Measurements from ENCODE around the gene DTWD2.

Gene DTWD2

DNA sequence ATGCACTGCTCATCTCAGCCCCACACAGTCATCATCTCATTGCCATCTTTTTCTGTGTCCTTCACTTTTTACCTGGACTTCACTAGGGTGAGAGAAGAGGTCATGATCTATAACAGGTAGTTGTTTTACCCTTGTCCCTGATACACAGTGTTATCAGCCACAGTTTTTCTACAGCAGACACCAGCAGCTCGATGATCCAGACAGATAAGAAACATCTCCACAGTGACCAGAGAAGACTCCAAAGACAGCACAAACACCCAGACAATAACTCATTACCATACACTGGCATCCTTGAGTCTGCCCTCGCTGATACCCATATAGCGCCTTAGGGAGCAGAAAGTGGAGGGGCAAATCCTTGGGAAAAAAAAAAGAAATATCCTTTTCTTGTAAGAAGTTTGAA is 194.1 kb downstream of the DTWD2 start:
- H3K79me2 ChIP-seq (ENCODE audit: control insufficient read depth, low read length) = no peaks in the 10 kb centered on the region
- H3K9me3 ChIP-seq (ENCODE audit: control insufficient read depth, insufficient read depth, low read length) = no peaks in the 10 kb centered on the region
- TF ChIP-seq CTCF (IDR thresholded peaks at IDR 0.05; ENCODE audit: low read depth, low read length, poor library complexity, severe bottlenecking) (no peak), EZH2phosphoT487 (IDR thresholded peaks at IDR 0.05; ENCODE audit: borderline replicate concordance, low read length) (no peak)
- H4K20me1 ChIP-seq (ENCODE audit: control insufficient read depth, insufficient read depth, low read depth, low read length) = no peaks in the 10 kb centered on the region
- no peak overlapping the region for H3K4me3 ChIP-seq (ENCODE audit: low read length)
- H3K4me1 ChIP-seq (ENCODE audit: control insufficient read depth, low read length) = no peaks in the 10 kb centered on the region
- H3K27me3 ChIP-seq (ENCODE audit: control insufficient read depth, low read length) = no peaks in the 10 kb centered on the region
- no peaks in the 10 kb centered on the region for H3K36me3 ChIP-seq (ENCODE audit: control insufficient read depth, low read length)
- no peaks in the 10 kb centered on the region for H3F3A ChIP-seq (ENCODE audit: control insufficient read depth, insufficient read depth)
- H3K27ac ChIP-seq (ENCODE audit: low read depth, low read length) = no peak overlapping the region
- H3K9me2 ChIP-seq (replicated peaks; ENCODE audit: control insufficient read depth, low read length) = no peaks in the 10 kb centered on the region
- H3K4me2 ChIP-seq (ENCODE audit: low read length) = no peak overlapping the region

DNA sequence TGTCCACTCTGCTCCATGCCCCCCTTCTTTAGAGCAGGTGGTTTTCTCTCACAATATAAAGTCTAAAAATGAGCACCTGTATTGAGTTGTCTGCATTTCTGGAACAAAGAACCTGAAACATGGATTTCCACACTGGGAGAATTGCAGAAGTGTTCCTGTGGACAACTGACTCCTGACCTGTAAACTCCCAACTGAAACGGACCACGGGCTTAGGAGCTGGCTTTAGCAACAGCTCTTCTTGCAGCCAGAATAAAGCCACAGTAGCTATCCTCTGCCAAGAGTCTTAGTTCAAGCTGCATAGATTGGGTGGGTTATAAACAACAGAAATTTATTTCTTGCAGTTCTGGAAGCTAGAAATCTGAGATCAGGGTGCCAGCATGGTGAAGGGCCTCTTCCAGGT is 194.7 kb downstream of the DTWD2 start:
- no peaks in the 10 kb centered on the region for H3F3A ChIP-seq (ENCODE audit: control insufficient read depth, insufficient read depth)
- no peak overlapping the region for H3K27ac ChIP-seq (ENCODE audit: low read depth, low read length)
- TF ChIP-seq CTCF (IDR thresholded peaks at IDR 0.05; ENCODE audit: low read depth, low read length, poor library complexity, severe bottlenecking) (no peak), EZH2phosphoT487 (IDR thresholded peaks at IDR 0.05; ENCODE audit: borderline replicate concordance, low read length) (no peak)
- H3K9me2 ChIP-seq (replicated peaks; ENCODE audit: control insufficient read depth, low read length) = no peaks in the 10 kb centered on the region
- no peaks in the 10 kb centered on the region for H3K79me2 ChIP-seq (ENCODE audit: control insufficient read depth, low read length)
- H3K4me3 ChIP-seq (ENCODE audit: low read length) = no peak overlapping the region
- no peaks in the 10 kb centered on the region for H3K36me3 ChIP-seq (ENCODE audit: control insufficient read depth, low read length)
- H3K27me3 ChIP-seq (ENCODE audit: control insufficient read depth, low read length) = no peaks in the 10 kb centered on the region
- no peak overlapping the region for H3K4me2 ChIP-seq (ENCODE audit: low read length)
- no peaks in the 10 kb centered on the region for H4K20me1 ChIP-seq (ENCODE audit: control insufficient read depth, insufficient read depth, low read depth, low read length)
- no peaks in the 10 kb centered on the region for H3K9me3 ChIP-seq (ENCODE audit: control insufficient read depth, insufficient read depth, low read length)
- H3K4me1 ChIP-seq (ENCODE audit: control insufficient read depth, low read length) = no peaks in the 10 kb centered on the region

GRCh38 chr5:118793091-118793490 is 195.3 kb downstream of the DTWD2 start:
- H3K27ac ChIP-seq (ENCODE audit: low read depth, low read length) = no peak overlapping the region
- no peaks in the 10 kb centered on the region for H4K20me1 ChIP-seq (ENCODE audit: control insufficient read depth, insufficient read depth, low read depth, low read length)
- no peaks in the 10 kb centered on the region for H3K36me3 ChIP-seq (ENCODE audit: control insufficient read depth, low read length)
- H3K79me2 ChIP-seq (ENCODE audit: control insufficient read depth, low read length) = no peaks in the 10 kb centered on the region
- TF ChIP-seq EZH2phosphoT487 (IDR thresholded peaks at IDR 0.05; ENCODE audit: borderline replicate concordance, low read length) (no peak), CTCF (IDR thresholded peaks at IDR 0.05; ENCODE audit: low read depth, low read length, poor library complexity, severe bottlenecking) (no peak)
- no peaks in the 10 kb centered on the region for H3K9me3 ChIP-seq (ENCODE audit: control insufficient read depth, insufficient read depth, low read length)
- H3F3A ChIP-seq (ENCODE audit: control insufficient read depth, insufficient read depth) = no peaks in the 10 kb centered on the region
- no peaks in the 10 kb centered on the region for H3K9me2 ChIP-seq (replicated peaks; ENCODE audit: control insufficient read depth, low read length)
- H3K27me3 ChIP-seq (ENCODE audit: control insufficient read depth, low read length) = no peaks in the 10 kb centered on the region
- no peak overlapping the region for H3K4me2 ChIP-seq (ENCODE audit: low read length)
- no peaks in the 10 kb centered on the region for H3K4me1 ChIP-seq (ENCODE audit: control insufficient read depth, low read length)
- H3K4me3 ChIP-seq (ENCODE audit: low read length) = no peak overlapping the region

All from DOHH2 (cell line).